A549 treated with GW870086 at 1 μM for 4 hours (cell line): Measurements from ENCODE around the gene PGM2. TPM values are rescaled to one million over a fixed set of nuclear protein-coding genes. Genes with fewer than 3 reads are reported as not detected.

Experiments used
- total RNA-seq: library from RNA; stranded (reverse); fragments of 200-300 nt; extraction: Qiagen RNA extraction; gene quantifications from 5 replicates; pipeline ENCODE4 v1.2.3, GENCODE V29; 2022; ENCODE audit warnings: low read depth

The PGM2 gene
- 15.0 to 17.1 TPM (median 16.3 TPM) in 5 replicates for total RNA-seq

GRCh38 chr4:37826295-37827029, at the start of gene PGM2:
PGM2 (plus strand) TSS chr4:37826686; CDS start chr4:37826733, 47 bp downstream.

GRCh38 chr4:37890801-37891259, 64.3 kb downstream of the PGM2 start, which contains the start of gene TBC1D1:
TBC1D1 (plus strand) TSS chr4:37891084; CDS start chr4:37902096, 11,012 bp downstream.

Other genes with a start within 250 kb of the PGM2 start
- 6.9 to 10.3 TPM (median 8.7 TPM) in 5 replicates for gene RELL1, start 140.3 kb upstream of the PGM2 start, total RNA-seq
- gene TBC1D1, start 64.4 kb downstream of the PGM2 start, total RNA-seq = 20.2 to 27.8 TPM (median 25.9 TPM) in 5 replicates
- not detected in 5 replicates for gene PTTG2, start 133.7 kb downstream of the PGM2 start, total RNA-seq